HepG2 (cell line): ENCODE results near the gene ABHD1. TPM values are rescaled to one million over a fixed set of nuclear protein-coding genes. Genes with fewer than 3 reads are reported as not detected.

ENCODE experiments used
- ARID2 ChIP-seq: sonication (generic); formaldehyde crosslinking; IDR thresholded peaks from 2 replicates; pipeline ENCODE4 v1.8.1; 2022; ENCODE audit warnings: mild to moderate bottlenecking, missing genetic modification reagents, borderline replicate concordance
- BCL6 ChIP-seq: IDR thresholded peaks from 2 replicates; pipeline ENCODE4 v1.6.1; 2016; ENCODE audit warnings: missing genetic modification reagents, missing compliant biosample characterization
- CHD2 ChIP-seq: IDR thresholded peaks from 2 replicates; pipeline ENCODE4 v1.6.1; 2011; ENCODE audit warnings: low read depth, low read length, improper control_type of control experiment
- EED ChIP-seq: sonication (generic); formaldehyde crosslinking; IDR thresholded peaks from 2 replicates; pipeline ENCODE4 v1.5.0; 2020; ENCODE audit warnings: mild to moderate bottlenecking, missing genetic modification reagents
- ETV6 ChIP-seq: sonication (generic); formaldehyde crosslinking; conservative IDR thresholded peaks from 2 replicates; pipeline ENCODE4 v1.4.0; 2020; ENCODE audit warnings: missing genetic modification reagents
- HNF1B ChIP-seq: sonication (generic); formaldehyde crosslinking; IDR thresholded peaks from 2 replicates; pipeline ENCODE4 v1.5.1; 2020; ENCODE audit warnings: mild to moderate bottlenecking, moderate library complexity, missing genetic modification reagents
- HNRNPK ChIP-seq: fragments of 200-400 bp; formaldehyde crosslinking; IDR thresholded peaks from 2 replicates; pipeline ENCODE4 v1.6.1; 2018; ENCODE audit warnings: low read length, low read depth, moderate library complexity, mild to moderate bottlenecking; ENCODE audit not compliant: poor library complexity, severe bottlenecking
- MXI1 ChIP-seq: IDR thresholded peaks from 3 replicates; pipeline ENCODE4 v1.6.1; 2012; ENCODE audit warnings: low read depth, low read length, inconsistent platforms, borderline replicate concordance
- TOE1 ChIP-seq: sonication (generic); formaldehyde crosslinking; IDR thresholded peaks from 2 replicates; pipeline ENCODE4 v1.4.0; 2020; ENCODE audit warnings: mild to moderate bottlenecking, missing genetic modification reagents
- TSC22D2 ChIP-seq: sonication (generic); formaldehyde crosslinking; IDR thresholded peaks from 2 replicates; pipeline ENCODE4 v1.5.1; 2020; ENCODE audit warnings: missing genetic modification reagents, mild to moderate bottlenecking, borderline replicate concordance
- ZBTB20 ChIP-seq: sonication (generic); formaldehyde crosslinking; IDR thresholded peaks from 2 replicates; pipeline ENCODE4 v1.8.1; 2023; ENCODE audit warnings: missing genetic modification reagents, low read depth, mild to moderate bottlenecking, borderline replicate concordance
- ZGPAT ChIP-seq: IDR thresholded peaks from 2 replicates; pipeline ENCODE4 v1.6.1; 2016; ENCODE audit warnings: mild to moderate bottlenecking
- ZNF12 ChIP-seq: sonication (generic); formaldehyde crosslinking; IDR thresholded peaks from 2 replicates; pipeline ENCODE4 v1.5.0; 2020; ENCODE audit warnings: missing genetic modification reagents
- ZNF354B ChIP-seq: sonication (generic); formaldehyde crosslinking; IDR thresholded peaks from 2 replicates; pipeline ENCODE4 v1.8.0; 2022; ENCODE audit warnings: mild to moderate bottlenecking, missing genetic modification reagents
- ZNF790 ChIP-seq: sonication (generic); formaldehyde crosslinking; IDR thresholded peaks from 2 replicates; pipeline ENCODE4 v1.8.0; 2022; ENCODE audit warnings: missing genetic modification reagents, mild to moderate bottlenecking, borderline replicate concordance
- ZSCAN9 ChIP-seq: IDR thresholded peaks from 2 replicates; pipeline ENCODE4 v1.6.1; 2016; ENCODE audit warnings: borderline replicate concordance
- polyA plus RNA-seq, 8 experiments: library from polyadenylated mRNA; depleted of rRNA in 3 of 8; stranded (reverse) in 7 of 8; unstranded in 1 of 8; fragments of >200 nt; fragmentation: Illumina TruSeq in 4 of 8; extraction: Trizol in 4 of 8; gene quantifications; 2 replicates each; pipeline versions ENCODE4 v1.2.1 to v1.2.3, GENCODE V29; 2011 to 2016; ENCODE audit warnings: low read depth in 4 of 8, missing spikeins in 1 of 8, mixed read lengths in 1 of 8; ENCODE audit not compliant: insufficient read depth in 1 of 8
- total RNA-seq, 5 experiments: library from RNA; depleted of rRNA; stranded (reverse); fragments of >200 nt; fragmentation: Illumina TruSeq; extraction: Trizol; gene quantifications; 2 replicates each; pipeline ENCODE4 v1.2.3, GENCODE V29; 2016; ENCODE audit warnings: low read depth in 1 of 5
- TF ChIP-seq, protein P1 (sequence below): sonication (generic); formaldehyde crosslinking; IDR thresholded peaks from 2 replicates; pipeline ENCODE4 v1.5.0; 2020; ENCODE audit warnings: missing genetic modification reagents
- TF ChIP-seq, protein P2 (sequence below): sonication (generic); formaldehyde crosslinking; IDR thresholded peaks from 2 replicates; pipeline ENCODE4 v1.8.1; 2023; ENCODE audit warnings: mild to moderate bottlenecking, moderate library complexity, missing genetic modification reagents
- TF ChIP-seq, protein P3 (sequence below): sonication (generic); formaldehyde crosslinking; IDR thresholded peaks from 2 replicates; pipeline ENCODE4 v1.5.0; 2020; ENCODE audit warnings: missing genetic modification reagents
- TF ChIP-seq, protein P4 (sequence below): IDR thresholded peaks from 2 replicates; pipeline ENCODE4 v1.6.1; 2016
- TF ChIP-seq, protein P5 (sequence below): sonication (generic); formaldehyde crosslinking; IDR thresholded peaks from 2 replicates; pipeline ENCODE4 v1.4.0; 2020; ENCODE audit warnings: missing genetic modification reagents

Gene ABHD1
- total and polyA plus RNA-seq, 2 of the 13 experiments (the other 11 are each of a cell fraction or from before 2014, with no cell fraction given), result 0.04 to 0.81 TPM

DNA sequence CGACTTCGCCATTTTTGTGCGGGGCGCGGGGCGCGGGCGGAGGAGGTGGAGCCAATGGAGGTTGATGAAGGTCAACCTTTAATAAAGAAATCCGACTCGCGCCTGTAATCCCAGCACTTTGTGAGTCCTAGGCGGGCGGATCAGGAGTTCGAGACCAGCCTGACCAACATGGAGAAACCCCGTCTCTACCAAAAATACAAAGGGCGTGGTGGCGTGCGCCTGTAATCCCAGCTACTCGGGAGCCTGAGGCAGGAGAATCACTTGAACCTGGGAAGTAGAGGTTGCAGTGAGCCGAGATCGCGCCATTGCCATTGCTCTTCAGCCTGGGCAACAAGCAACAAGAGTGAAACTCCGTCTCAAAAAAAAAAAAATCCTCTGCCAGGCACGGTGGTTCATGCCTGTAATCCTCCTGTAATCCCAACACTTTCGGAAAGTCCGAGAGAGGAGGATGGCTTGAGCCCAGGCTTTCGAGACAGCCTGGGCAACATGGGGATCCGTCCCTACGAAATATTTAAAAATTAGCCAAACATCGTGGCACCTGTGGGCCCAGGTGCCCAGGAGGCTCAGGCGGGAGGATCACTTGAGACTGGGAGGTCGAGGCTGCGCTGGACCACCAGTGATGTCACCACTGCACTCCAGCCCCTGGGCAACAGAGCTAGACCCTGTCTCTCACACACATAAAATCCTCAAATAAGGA is 11.3 kb downstream of the ABHD1 start (continued):
- TF ChIP-seq, protein P1, sequence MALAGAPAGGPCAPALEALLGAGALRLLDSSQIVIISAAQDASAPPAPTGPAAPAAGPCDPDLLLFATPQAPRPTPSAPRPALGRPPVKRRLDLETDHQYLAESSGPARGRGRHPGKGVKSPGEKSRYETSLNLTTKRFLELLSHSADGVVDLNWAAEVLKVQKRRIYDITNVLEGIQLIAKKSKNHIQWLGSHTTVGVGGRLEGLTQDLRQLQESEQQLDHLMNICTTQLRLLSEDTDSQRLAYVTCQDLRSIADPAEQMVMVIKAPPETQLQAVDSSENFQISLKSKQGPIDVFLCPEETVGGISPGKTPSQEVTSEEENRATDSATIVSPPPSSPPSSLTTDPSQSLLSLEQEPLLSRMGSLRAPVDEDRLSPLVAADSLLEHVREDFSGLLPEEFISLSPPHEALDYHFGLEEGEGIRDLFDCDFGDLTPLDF (CRISPR knock-in tag), result no peak
- TF ChIP-seq EED (CRISPR knock-in tag) (no peak), ZBTB20 (CRISPR knock-in tag) (peak; percentile 22), HNRNPK (no peak), ARID2 (peak; percentile 82; the same call in 1 of the 2 replicates), ZNF12 (CRISPR knock-in tag) (0 out of 2 replicates have a peak, but pooled peaks have one; percentile 27), ZNF790 (peak; percentile 86; the same call in 1 of the 2 replicates), TOE1 (CRISPR knock-in tag) (no peak), MXI1 (no peak), BCL6 (CRISPR knock-in tag) (no peak), HNF1B (CRISPR knock-in tag) (0 out of 2 replicates have a peak, but pooled peaks have one; percentile 18), ZNF354B (CRISPR knock-in tag) (no peak), ZGPAT (CRISPR knock-in tag) (peak; percentile 48; the same call in 1 of the 2 replicates), TSC22D2 (no peak), ETV6 (CRISPR knock-in tag) (no peak), ZSCAN9 (no peak), CHD2 (no peak)
- TF ChIP-seq, protein P2, sequence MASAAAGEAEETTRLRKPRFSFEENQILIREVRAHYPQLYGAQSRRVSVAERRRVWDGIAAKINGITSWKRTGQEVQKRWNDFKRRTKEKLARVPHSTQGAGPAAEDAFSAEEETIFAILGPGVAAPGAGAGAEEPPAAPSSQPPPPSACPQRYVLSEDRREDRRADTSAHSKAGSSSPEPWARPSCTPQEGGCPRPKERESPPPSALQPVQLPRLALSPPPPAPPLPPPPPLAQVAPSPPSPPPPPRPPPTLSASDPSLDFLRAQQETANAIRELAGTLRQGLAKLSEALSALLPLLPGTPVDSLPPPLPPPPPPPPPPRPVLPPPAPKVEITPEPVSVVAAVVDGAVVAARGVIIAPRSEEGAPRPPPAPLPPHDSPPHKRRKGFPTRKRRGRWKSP, result 0 out of 2 replicates have a peak, but pooled peaks have one; percentile 82
- TF ChIP-seq, protein P3, sequence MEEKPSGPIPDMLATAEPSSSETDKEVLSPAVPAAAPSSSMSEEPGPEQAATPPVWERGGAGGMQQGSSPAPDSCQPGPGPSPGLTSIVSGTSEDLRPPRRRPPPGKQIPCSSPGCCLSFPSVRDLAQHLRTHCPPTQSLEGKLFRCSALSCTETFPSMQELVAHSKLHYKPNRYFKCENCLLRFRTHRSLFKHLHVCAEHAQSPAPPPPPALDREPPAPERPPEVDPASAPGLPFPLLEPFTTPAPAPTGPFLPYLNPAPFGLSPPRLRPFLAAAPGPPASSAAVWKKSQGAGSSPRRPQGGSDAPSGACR (CRISPR knock-in tag), result peak; percentile 96
- TF ChIP-seq, protein P4, sequence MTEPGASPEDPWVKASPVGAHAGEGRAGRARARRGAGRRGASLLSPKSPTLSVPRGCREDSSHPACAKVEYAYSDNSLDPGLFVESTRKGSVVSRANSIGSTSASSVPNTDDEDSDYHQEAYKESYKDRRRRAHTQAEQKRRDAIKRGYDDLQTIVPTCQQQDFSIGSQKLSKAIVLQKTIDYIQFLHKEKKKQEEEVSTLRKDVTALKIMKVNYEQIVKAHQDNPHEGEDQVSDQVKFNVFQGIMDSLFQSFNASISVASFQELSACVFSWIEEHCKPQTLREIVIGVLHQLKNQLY (CRISPR knock-in tag), result no peak
- TF ChIP-seq, protein P5, sequence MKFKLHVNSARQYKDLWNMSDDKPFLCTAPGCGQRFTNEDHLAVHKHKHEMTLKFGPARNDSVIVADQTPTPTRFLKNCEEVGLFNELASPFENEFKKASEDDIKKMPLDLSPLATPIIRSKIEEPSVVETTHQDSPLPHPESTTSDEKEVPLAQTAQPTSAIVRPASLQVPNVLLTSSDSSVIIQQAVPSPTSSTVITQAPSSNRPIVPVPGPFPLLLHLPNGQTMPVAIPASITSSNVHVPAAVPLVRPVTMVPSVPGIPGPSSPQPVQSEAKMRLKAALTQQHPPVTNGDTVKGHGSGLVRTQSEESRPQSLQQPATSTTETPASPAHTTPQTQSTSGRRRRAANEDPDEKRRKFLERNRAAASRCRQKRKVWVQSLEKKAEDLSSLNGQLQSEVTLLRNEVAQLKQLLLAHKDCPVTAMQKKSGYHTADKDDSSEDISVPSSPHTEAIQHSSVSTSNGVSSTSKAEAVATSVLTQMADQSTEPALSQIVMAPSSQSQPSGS (CRISPR knock-in tag), result no peak
